ENCODE measurements around the gene HELB.

HELB gene

GRCh38 chr12:66361703-66362102 is 59.4 kb downstream of the HELB start:
- no peak for DNase-seq (ENCODE audit: low read depth, low spot score)

- DNase-seq (ENCODE audit: low read depth, low spot score) = no peak
Measured at GRCh38 chr12:66365718-66366490, 63.6 kb downstream of the HELB start.

GRCh38 chr12:66367015-66367667 is 64.8 kb downstream of the HELB start:
- no peak for DNase-seq (ENCODE audit: low read depth, low spot score)

GRCh38 chr12:66371982-66372381 is 69.7 kb downstream of the HELB start:
- no peak for DNase-seq (ENCODE audit: low read depth, low spot score)

- DNase-seq (ENCODE audit: low read depth, low spot score) = no peak
Measured at GRCh38 chr12:66375560-66375959, 73.3 kb downstream of the HELB start.

GRCh38 chr12:66379616-66380015 is 77.3 kb downstream of the HELB start:
- DNase-seq (ENCODE audit: low read depth, low spot score) = no peak

GRCh38 chr12:66380769-66381535 is 78.7 kb downstream of the HELB start:
- no peak for DNase-seq (ENCODE audit: low read depth, low spot score)

- no peak for DNase-seq (ENCODE audit: low read depth, low spot score)
Measured at GRCh38 chr12:66387117-66387516, 84.8 kb downstream of the HELB start.

Measured in iPS DF 19.7 (cell line).